Uterus (tissue), 4 donors: ENCODE results near the gene HS3ST4. TPM values are rescaled to one million over a fixed set of nuclear protein-coding genes. Genes with fewer than 3 reads are reported as not detected.

Experiments
- DNase-seq, 2 donors: peaks; one replicate each; pipeline ENCODE4 v3.0.0-alpha.2; 2019 to 2020
- H3K27ac ChIP-seq, 2 donors: fragments of 200-600 bp; sonication (generic); 1 replicate in 1 of 2; 2 replicates in 1 of 2; pipeline ENCODE4 v1.5.1; 2016 to 2018
- H3K27me3 ChIP-seq, 2 donors: fragments of 200-600 bp; sonication (generic); one replicate each; pipeline ENCODE4 v1.5.1; 2018 to 2019; ENCODE audit warnings: control low read depth in 1 of 2
- H3K36me3 ChIP-seq, 2 donors: fragments of 200-600 bp; sonication (generic); one replicate each; pipeline ENCODE4 v1.5.1; 2019; ENCODE audit warnings: control low read depth in 1 of 2
- H3K4me1 ChIP-seq, 2 donors: fragments of 200-600 bp; sonication (generic); one replicate each; pipeline ENCODE4 v1.5.1; 2018 to 2019; ENCODE audit warnings: control low read depth in 1 of 2
- H3K4me3 ChIP-seq, 2 donors: fragments of 200-600 bp; sonication (generic); 1 replicate in 1 of 2; 2 replicates in 1 of 2; pipeline ENCODE4 v1.5.1; 2018 to 2019; ENCODE audit warnings: mild to moderate bottlenecking in 1 of 2
- H3K9me3 ChIP-seq, 2 donors: fragments of 200-600 bp; sonication (generic); one replicate each; pipeline ENCODE4 v1.5.1; 2019; ENCODE audit warnings: control low read depth in 1 of 2
- POLR2A ChIP-seq, 2 donors: fragments of 450-650 bp; IDR thresholded peaks; one replicate each; pipeline ENCODE4 v1.6.1; 2016; ENCODE audit warnings: antibody characterized with exemption in 2 of 2, mild to moderate bottlenecking in 1 of 2, moderate library complexity in 1 of 2
- intact Hi-C: fragments of 100-400 bp; cut with DNase I; formaldehyde crosslinking; loops from one replicate; pipeline ENCODE4 v1.15.1; 2023; ENCODE audit warnings: low total_unique reads
- microRNA counts, 2 donors: library from miRNA; unstranded; fragments of <30 nt; microRNA quantifications; one replicate each; lab custom pipeline; 2016 to 2017
- microRNA-seq: library from miRNA; unstranded; fragments of <30 nt; microRNA quantifications from one replicate; pipeline ENCODE4, GENCODE V29; 2016; ENCODE audit warnings: borderline microRNAs expressed, borderline replicate concordance
- small RNA-seq: library from RNA; depleted of rRNA; stranded (forward); fragments of <200 nt; gene quantifications from one replicate; pipeline ENCODE3, GENCODE V24; 2016
- total RNA-seq, 4 donors: library from RNA; depleted of rRNA in 3 of 4; stranded (reverse); fragments of >200 nt in 3 of 4; gene quantifications; one replicate each; pipeline versions ENCODE4 v1.1.0 to v1.2.4, GENCODE V29; 2014 to 2023
- TF ChIP-seq, protein P1 (sequence below), 4 experiments: fragments of 200-600 bp in 2 of 4; fragments of 450-650 bp in 2 of 4; sonication (generic) in 2 of 4; IDR thresholded peaks; one replicate each; pipeline ENCODE4 v1.5.1; 2016 to 2019; ENCODE audit warnings: antibody characterized with exemption in 4 of 4, mild to moderate bottlenecking in 2 of 4, moderate library complexity in 1 of 4
- donor health status: DM: yes; HTN: yes; CAD: no.

The HS3ST4 gene
- total RNA-seq, 4 donors from 2014 or later, result 0.14 TPM; not detected in 3

DNA sequence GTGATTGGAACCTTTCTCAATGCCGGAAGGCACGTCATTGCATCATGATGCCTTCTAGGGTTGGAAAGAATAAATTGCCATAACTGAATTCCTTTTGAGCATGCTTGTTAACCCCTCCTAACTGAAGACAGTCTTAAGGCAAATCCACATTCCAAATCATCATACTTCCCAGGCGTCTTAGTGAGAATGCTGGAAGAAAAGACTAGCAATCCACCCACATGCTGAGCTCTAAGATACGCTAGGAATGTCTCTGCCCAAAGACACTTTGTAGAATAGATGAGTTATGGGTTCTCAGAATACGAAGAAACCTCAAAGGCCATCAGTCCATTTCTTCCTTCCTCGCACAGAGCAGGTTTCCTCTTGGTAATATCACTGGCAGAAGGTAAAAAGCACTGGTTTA lies 486.5 kb downstream of the HS3ST4 start:
- no peak for DNase-seq
- H3K4me3 ChIP-seq, result no peak overlapping the region
- no peaks in the 10 kb centered on the region for H3K4me1 ChIP-seq
- no peaks in the 10 kb centered on the region for H3K27me3 ChIP-seq
- intact Hi-C loops, result no loop called here
- H3K27ac ChIP-seq, result no peak overlapping the region
- H3K9me3 ChIP-seq, result no peaks in the 10 kb centered on the region
- TF ChIP-seq POLR2A (IDR thresholded peaks at IDR 0.05), result no peak
- TF ChIP-seq, protein P1, sequence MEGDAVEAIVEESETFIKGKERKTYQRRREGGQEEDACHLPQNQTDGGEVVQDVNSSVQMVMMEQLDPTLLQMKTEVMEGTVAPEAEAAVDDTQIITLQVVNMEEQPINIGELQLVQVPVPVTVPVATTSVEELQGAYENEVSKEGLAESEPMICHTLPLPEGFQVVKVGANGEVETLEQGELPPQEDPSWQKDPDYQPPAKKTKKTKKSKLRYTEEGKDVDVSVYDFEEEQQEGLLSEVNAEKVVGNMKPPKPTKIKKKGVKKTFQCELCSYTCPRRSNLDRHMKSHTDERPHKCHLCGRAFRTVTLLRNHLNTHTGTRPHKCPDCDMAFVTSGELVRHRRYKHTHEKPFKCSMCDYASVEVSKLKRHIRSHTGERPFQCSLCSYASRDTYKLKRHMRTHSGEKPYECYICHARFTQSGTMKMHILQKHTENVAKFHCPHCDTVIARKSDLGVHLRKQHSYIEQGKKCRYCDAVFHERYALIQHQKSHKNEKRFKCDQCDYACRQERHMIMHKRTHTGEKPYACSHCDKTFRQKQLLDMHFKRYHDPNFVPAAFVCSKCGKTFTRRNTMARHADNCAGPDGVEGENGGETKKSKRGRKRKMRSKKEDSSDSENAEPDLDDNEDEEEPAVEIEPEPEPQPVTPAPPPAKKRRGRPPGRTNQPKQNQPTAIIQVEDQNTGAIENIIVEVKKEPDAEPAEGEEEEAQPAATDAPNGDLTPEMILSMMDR (IDR thresholded peaks at IDR 0.05), result no peak
- no peaks in the 10 kb centered on the region for H3K36me3 ChIP-seq

GRCh38 chr16:26186091-26186615 lies 494.4 kb downstream of the HS3ST4 start:
- Histone ChIP-seq H3K4me3 (no peak overlapping the region), H3K27ac (no peak overlapping the region), H3K27me3 (no peaks in the 10 kb centered on the region), H3K36me3 (no peaks in the 10 kb centered on the region), H3K9me3 (no peaks in the 10 kb centered on the region), H3K4me1 (no peaks in the 10 kb centered on the region)
- DNase-seq, result no peak
- intact Hi-C loops, result no loop called here
- TF ChIP-seq, protein P1 (IDR thresholded peaks at IDR 0.05), result no peak
- no peak for TF ChIP-seq POLR2A (IDR thresholded peaks at IDR 0.05)

MicroRNA genes within 50 kb of the gene (microRNA counts, 767-probe panel; counts per million panel counts)
- 0 counts per million in 2 donors for microRNA hsa-miR-548w (lab: Ali Mortazavi, UCI)

Small RNA genes within 50 kb of the gene (microRNA-seq; reads per million reads assigned to microRNA genes)
- gene MIR548W, result not detected

Small RNA genes within 50 kb of the gene (small RNA-seq; reads per million reads assigned to genes)
- gene HMGN2P3 (not detected), gene MIR548W (not detected), gene RNA5SP405 (not detected)
